NB4 (cell line): Measurements from ENCODE around the gene TPM4.

Source experiments
- CTCF ChIP-seq: IDR thresholded peaks from one replicate; pipeline ENCODE4 v1.5.1; 2012; ENCODE audit warnings: low read depth, low read length
- MYC ChIP-seq: IDR thresholded peaks from 2 replicates; pipeline ENCODE4 v1.6.1; 2011; ENCODE audit warnings: low read depth, low read length
- POLR2A ChIP-seq: IDR thresholded peaks from 2 replicates; pipeline ENCODE4 v1.6.1; 2011; ENCODE audit warnings: mild to moderate bottlenecking; ENCODE audit not compliant: insufficient read length; ENCODE audit errors: extremely low read depth

DNA sequence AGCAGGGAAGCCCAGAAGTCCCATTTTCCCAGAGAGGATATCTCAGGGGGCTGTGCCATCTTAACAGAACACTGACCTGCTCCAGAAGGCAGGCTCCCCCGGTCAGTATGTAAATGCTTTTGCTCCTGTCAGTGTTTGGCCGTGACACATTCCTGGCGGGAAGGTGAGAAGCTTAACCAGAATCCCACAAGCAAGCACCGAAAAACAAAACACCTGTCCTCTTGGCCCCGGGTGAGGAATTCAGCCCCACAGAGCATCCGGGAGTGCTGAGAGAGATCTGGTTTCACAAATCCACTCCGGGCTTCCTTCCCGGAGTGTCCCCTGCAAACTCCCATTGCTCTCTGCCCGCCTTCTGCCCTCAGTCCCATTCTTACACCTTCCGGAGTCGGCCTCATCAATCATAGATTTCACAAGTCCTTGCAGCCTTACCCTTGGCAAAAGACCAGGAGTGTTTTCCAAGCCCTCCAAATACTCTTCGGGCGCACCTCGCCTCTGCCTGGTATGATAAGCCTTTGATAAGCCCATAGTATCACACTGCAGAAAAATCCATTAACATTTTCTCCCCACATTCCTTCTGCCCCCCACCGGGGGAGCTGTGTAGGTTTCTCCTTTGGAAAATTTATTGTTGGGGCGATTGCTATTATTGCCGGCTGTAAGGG lies 12.2 kb downstream of the TPM4 start:
- no peak for TF ChIP-seq POLR2A
- peak; percentile 11 for TF ChIP-seq CTCF
- TF ChIP-seq MYC, result no peak
